ENCODE results near the gene SEPTIN8. TPM values are rescaled to one million over a fixed set of nuclear protein-coding genes. Genes with fewer than 3 reads are reported as not detected.

The SEPTIN8 gene
- total and polyA plus RNA-seq, 3 experiments from 2014 or later, result 2.8 to 38.1 (median 34.5) TPM

- Histone ChIP-seq H3K36me3 (ENCODE audit: insufficient read depth, low read length) (no peaks in the 10 kb centered on the region), H3K4me3 (ENCODE audit: low read length) (no peak overlapping the region), H3K27ac (ENCODE audit: low read depth, low read length) (no peak overlapping the region), H3K9me3 (ENCODE audit: low read length) (no peaks in the 10 kb centered on the region), H3K27me3 (ENCODE audit: insufficient read depth, low read length, poor library complexity, severe bottlenecking) (no peaks in the 10 kb centered on the region), H3K4me1 (ENCODE audit: insufficient read depth, low read length) (no peaks in the 10 kb centered on the region)
- no peaks in the 10 kb centered on the region for H3K27me3 Mint-ChIP-seq
- POLR2A ChIA-PET, result no interaction called here
- H3K9me3 Mint-ChIP-seq, result no peaks in the 10 kb centered on the region
- no peak overlapping the region for H3K4me3 Mint-ChIP-seq
- CTCF ChIA-PET, result interaction anchor here (1.5 to 1.8 kb wide), 2 partner anchors 9 to 19 kb away, joined by 4 to 5 read pairs; partner anchors contain the start of gene CCNI2
- peaks cover 0 to 2% (median 0%) of the 10 kb centered on the region in 3 donors for H3K4me1 Mint-ChIP-seq
- H3K27ac Mint-ChIP-seq, result peak overlapping the region in 3 of 8 donors; percentile 1 to 70 (median 44)
- H3K36me3 Mint-ChIP-seq, result peaks cover 0 to 17% (median 0%) of the 10 kb centered on the region in 3 donors
- DNase-seq, result peak in 1 of 5 donors; percentile 36
These were observed 10.3 kb downstream of the SEPTIN8 start for GRCh38 chr5:132766806-132767055.

DNA sequence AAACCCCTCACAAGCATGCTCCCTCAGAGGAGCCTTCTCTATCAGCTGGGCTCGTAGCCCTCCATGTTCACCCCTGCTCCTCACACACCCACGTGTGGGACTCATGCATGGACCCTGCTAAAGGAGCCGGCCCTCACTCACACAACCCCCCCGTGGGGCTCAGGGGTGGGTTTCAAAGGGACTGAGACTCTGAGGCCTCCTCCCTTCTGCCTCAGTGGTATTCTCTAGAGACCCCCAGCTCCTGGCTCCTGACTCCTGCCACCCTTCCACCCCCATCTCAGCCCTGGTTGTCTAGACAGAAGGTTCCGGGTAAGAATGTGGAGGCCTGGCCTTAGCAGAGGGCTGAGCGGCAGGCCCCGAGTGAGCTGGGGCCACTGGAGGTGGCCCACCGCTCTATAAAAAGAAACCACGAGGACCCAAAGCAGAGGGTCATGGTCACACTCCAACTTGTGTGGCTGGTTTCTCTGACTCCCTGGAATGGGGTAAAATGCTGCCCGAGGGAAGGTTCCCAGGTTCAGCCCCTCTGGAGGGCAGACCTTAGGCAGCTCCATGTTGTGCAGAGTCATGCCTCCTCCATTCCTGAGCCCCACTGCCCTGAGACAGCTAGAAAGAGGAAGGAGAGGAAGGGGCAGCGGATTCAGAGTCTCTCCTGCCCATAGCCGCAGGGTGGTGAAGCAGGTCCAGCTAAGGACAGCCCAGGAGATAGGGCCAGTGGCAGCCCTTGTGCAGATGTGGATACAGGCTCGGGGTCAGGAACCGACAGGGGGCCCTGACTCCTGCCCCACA, 10.8 kb downstream of the SEPTIN8 start:
- no peak overlapping the region for H3K27ac ChIP-seq (ENCODE audit: low read depth, low read length)
- Mint-ChIP-seq H3K9me3 (no peaks in the 10 kb centered on the region), H3K27me3 (peaks cover 0 to 2% of the 10 kb centered on the region in 2 donors), H3K36me3 (peaks cover 0 to 22% (median 0%) of the 10 kb centered on the region in 3 donors), H3K4me3 (no peak overlapping the region), H3K4me1 (peaks cover 0 to 2% (median 0%) of the 10 kb centered on the region in 3 donors), H3K27ac (peak overlapping the region in 3 of 8 donors; percentile 1 to 44 (median 24))
- no peak for DNase-seq
- ChIA-PET POLR2A (no interaction called here), CTCF (interaction anchor here (1.2 to 1.8 kb wide), 3 partner anchors 9 to 19 kb away, joined by 3 to 5 read pairs (median 4); partner anchors contain the start of gene CCNI2)
- H3K9me3 ChIP-seq (ENCODE audit: low read length), result no peaks in the 10 kb centered on the region
- H3K4me3 ChIP-seq (ENCODE audit: low read length), result no peak overlapping the region
- no peaks in the 10 kb centered on the region for H3K36me3 ChIP-seq (ENCODE audit: insufficient read depth, low read length)
- H3K27me3 ChIP-seq (ENCODE audit: insufficient read depth, low read length, poor library complexity, severe bottlenecking), result no peaks in the 10 kb centered on the region
- no peaks in the 10 kb centered on the region for H3K4me1 ChIP-seq (ENCODE audit: insufficient read depth, low read length)

DNA sequence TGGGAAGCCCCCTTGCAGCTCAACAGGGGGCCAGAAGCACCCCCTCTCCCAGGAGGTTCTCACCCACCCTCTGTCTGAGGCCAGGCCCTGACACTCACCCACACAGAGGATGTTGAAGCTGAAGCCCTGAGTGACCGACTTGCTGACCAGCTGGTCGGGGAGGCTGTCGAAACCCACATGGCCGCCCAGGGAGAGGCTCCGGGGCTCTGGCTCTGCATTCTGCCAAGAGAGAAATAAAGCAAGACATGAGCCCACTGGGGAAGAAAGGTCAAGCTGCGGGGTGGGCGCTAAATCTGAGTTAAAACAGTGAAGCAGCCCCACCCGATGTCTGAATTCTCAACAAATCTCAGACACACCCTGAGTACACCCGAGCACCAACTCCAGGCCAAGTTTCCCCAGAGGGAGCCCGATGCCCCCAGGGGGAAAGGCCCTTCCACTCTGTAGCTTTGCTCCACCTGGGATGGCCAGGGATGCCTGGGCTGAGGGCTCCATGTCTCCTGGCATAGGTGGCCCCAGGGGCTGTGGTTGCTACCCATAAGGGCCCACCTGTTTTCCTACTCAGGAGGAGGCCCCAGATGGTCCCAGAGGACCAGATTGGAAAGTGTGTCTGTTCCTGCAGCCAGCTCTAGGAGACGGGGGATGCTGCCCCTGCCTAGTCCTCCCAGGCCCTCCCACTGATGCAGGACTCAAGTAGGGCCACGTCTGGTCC, 11.6 kb downstream of the SEPTIN8 start:
- Histone ChIP-seq H3K4me1 (ENCODE audit: insufficient read depth, low read length) (no peaks in the 10 kb centered on the region), H3K27ac (ENCODE audit: low read depth, low read length) (no peak overlapping the region), H3K4me3 (ENCODE audit: low read length) (no peak overlapping the region), H3K9me3 (ENCODE audit: low read length) (no peaks in the 10 kb centered on the region), H3K27me3 (ENCODE audit: insufficient read depth, low read length, poor library complexity, severe bottlenecking) (no peaks in the 10 kb centered on the region), H3K36me3 (ENCODE audit: insufficient read depth, low read length) (no peaks in the 10 kb centered on the region)
- peak overlapping the region in 1 of 8 donors; percentile 57 for H3K27ac Mint-ChIP-seq
- CTCF ChIA-PET, result interaction anchor here (1.1 to 1.2 kb wide), 2 partner anchors 14 to 18 kb away, joined by 3 read pairs; partner anchors contain the start of gene CCNI2
- H3K4me1 Mint-ChIP-seq, result peaks cover 0 to 2% (median 0%) of the 10 kb centered on the region in 3 donors
- H3K4me3 Mint-ChIP-seq, result no peak overlapping the region
- no peaks in the 10 kb centered on the region for H3K9me3 Mint-ChIP-seq
- peaks cover 0 to 2% of the 10 kb centered on the region in 2 donors for H3K27me3 Mint-ChIP-seq
- POLR2A ChIA-PET, result no interaction called here
- peak in 1 of 5 donors; percentile 39 for DNase-seq
- peaks cover 0 to 28% (median 0%) of the 10 kb centered on the region in 3 donors for H3K36me3 Mint-ChIP-seq

DNA sequence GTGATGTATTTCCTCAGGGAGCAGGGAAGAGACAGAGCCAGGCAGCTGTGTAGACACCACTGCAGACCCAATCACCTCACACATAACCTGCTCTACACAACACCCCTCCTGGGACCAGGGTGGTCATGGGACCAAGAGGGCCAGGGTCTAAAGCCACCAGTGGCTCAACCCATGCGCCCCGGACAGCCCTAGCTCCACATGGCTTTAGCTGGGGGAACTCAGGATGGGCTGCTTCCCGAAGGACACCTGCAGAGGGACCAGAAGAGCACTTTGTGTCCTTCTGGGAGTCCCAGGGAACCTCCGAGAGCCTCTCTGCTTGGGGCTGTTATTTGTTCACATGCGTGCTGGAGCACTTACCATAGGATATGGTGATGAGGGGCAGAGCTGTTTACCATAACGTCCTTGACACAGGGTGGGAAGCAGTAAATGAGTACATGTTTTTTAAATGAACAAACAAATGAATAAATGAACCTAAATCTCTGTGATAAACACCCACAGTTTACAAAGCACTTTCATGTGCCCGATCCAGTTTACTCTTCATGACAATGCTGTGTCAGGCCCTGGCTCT, 12.3 kb downstream of the SEPTIN8 start:
- Mint-ChIP-seq H3K9me3 (no peaks in the 10 kb centered on the region), H3K27ac (peak overlapping the region in 1 of 8 donors; percentile 74), H3K4me1 (peaks cover 0 to 2% (median 0%) of the 10 kb centered on the region in 3 donors), H3K36me3 (peaks cover 0 to 33% (median 0%) of the 10 kb centered on the region in 3 donors), H3K4me3 (no peak overlapping the region), H3K27me3 (peaks cover 0 to 2% of the 10 kb centered on the region in 2 donors)
- Histone ChIP-seq H3K4me3 (ENCODE audit: low read length) (no peak overlapping the region), H3K36me3 (ENCODE audit: insufficient read depth, low read length) (no peaks in the 10 kb centered on the region), H3K27ac (ENCODE audit: low read depth, low read length) (no peak overlapping the region), H3K27me3 (ENCODE audit: insufficient read depth, low read length, poor library complexity, severe bottlenecking) (no peaks in the 10 kb centered on the region), H3K9me3 (ENCODE audit: low read length) (no peaks in the 10 kb centered on the region), H3K4me1 (ENCODE audit: insufficient read depth, low read length) (no peaks in the 10 kb centered on the region)
- ChIA-PET CTCF (interaction anchor here (1.1 to 1.2 kb wide), 2 partner anchors 15 to 18 kb away, joined by 3 read pairs; partner anchors contain the start of gene CCNI2), POLR2A (interaction anchor here (1.2 kb wide), 1 partner anchor 10 kb away, joined by 4 read pairs; no protein-coding TSS in a partner anchor)
- DNase-seq, result no peak

- no peak overlapping the region for H3K27ac ChIP-seq (ENCODE audit: low read depth, low read length)
- Mint-ChIP-seq H3K27me3 (peaks cover 0 to 2% of the 10 kb centered on the region in 2 donors), H3K27ac (no peak overlapping the region), H3K36me3 (peaks cover 0 to 34% (median under 1%) of the 10 kb centered on the region in 3 donors), H3K4me1 (peaks cover 0 to 2% (median 0%) of the 10 kb centered on the region in 3 donors), H3K9me3 (no peaks in the 10 kb centered on the region), H3K4me3 (no peak overlapping the region)
- peak in 1 of 5 donors; percentile 41 for DNase-seq
- no peaks in the 10 kb centered on the region for H3K36me3 ChIP-seq (ENCODE audit: insufficient read depth, low read length)
- no peaks in the 10 kb centered on the region for H3K9me3 ChIP-seq (ENCODE audit: low read length)
- H3K27me3 ChIP-seq (ENCODE audit: insufficient read depth, low read length, poor library complexity, severe bottlenecking), result no peaks in the 10 kb centered on the region
- H3K4me3 ChIP-seq (ENCODE audit: low read length), result no peak overlapping the region
- CTCF ChIA-PET, result no interaction called here
- no peaks in the 10 kb centered on the region for H3K4me1 ChIP-seq (ENCODE audit: insufficient read depth, low read length)
- POLR2A ChIA-PET, result interaction anchor here (1.2 kb wide), 1 partner anchor 9 kb away, joined by 4 read pairs; no protein-coding TSS in a partner anchor
These were observed 13.0 kb downstream of the SEPTIN8 start for GRCh38 chr5:132764051-132764450.

DNA sequence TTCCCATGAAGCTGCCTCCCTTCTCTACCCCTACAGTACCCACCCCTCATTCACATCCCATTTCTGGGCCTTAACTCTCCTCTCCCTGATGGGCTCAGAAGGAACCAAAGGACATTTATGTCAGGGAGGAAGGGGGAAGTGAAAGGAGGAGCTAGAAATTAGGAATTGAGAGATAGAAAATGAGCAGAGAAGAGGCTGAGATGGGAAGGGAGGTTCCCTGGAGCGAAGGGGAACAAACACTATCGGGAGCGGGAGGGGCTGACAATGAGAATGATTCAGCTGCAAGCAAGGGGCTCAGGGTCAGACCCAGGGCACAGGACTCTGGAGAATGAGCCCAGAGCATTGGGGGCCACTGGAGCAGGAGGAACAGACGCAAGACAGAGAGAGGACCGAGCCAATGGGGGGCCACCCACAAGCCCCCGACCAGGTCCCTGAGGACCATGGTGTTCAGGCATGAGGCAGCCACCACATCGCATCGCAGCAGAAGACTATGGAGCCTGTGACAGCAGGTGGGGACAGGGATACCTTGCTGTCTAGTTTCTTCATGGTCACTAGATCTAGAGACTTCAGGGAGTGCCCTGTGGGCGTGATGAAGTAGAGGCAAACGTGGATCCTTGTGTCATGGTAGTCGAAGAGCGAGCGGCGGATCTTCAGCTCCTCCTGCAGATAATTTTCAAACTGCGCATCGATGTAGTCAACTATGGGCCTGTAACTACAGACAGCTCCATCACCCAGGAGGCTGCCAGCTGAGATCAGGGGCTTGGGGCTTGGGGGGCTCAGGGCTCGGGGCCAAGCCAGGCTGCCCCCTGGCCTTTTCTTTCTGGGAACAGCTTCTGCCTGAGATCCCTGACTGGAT, 13.6 kb downstream of the SEPTIN8 start:
- DNase-seq, result peak in 1 of 5 donors; percentile 27
- Mint-ChIP-seq H3K36me3 (peaks cover 0 to 40% (median 2%) of the 10 kb centered on the region in 3 donors), H3K4me3 (no peak overlapping the region), H3K27me3 (peaks cover 0 to 2% of the 10 kb centered on the region in 2 donors), H3K27ac (peak overlapping the region in 1 of 8 donors; percentile 23), H3K4me1 (peaks cover 0 to 2% (median 0%) of the 10 kb centered on the region in 3 donors), H3K9me3 (no peaks in the 10 kb centered on the region)
- CTCF ChIA-PET, result no interaction called here
- POLR2A ChIA-PET, result interaction anchor here (1.2 kb wide), 1 partner anchor 9 kb away, joined by 4 read pairs; no protein-coding TSS in a partner anchor
- no peaks in the 10 kb centered on the region for H3K27me3 ChIP-seq (ENCODE audit: insufficient read depth, low read length, poor library complexity, severe bottlenecking)
- no peaks in the 10 kb centered on the region for H3K36me3 ChIP-seq (ENCODE audit: insufficient read depth, low read length)
- no peaks in the 10 kb centered on the region for H3K4me1 ChIP-seq (ENCODE audit: insufficient read depth, low read length)
- no peak overlapping the region for H3K27ac ChIP-seq (ENCODE audit: low read depth, low read length)
- H3K9me3 ChIP-seq (ENCODE audit: low read length), result no peaks in the 10 kb centered on the region
- H3K4me3 ChIP-seq (ENCODE audit: low read length), result no peak overlapping the region

- H3K36me3 Mint-ChIP-seq, result peaks cover 0 to 45% (median 2%) of the 10 kb centered on the region in 3 donors
- H3K27ac Mint-ChIP-seq, result peak overlapping the region in 1 of 8 donors; percentile 67
- no peaks in the 10 kb centered on the region for H3K9me3 Mint-ChIP-seq
- ChIA-PET POLR2A (no interaction called here), CTCF (no interaction called here)
- Histone ChIP-seq H3K36me3 (ENCODE audit: insufficient read depth, low read length) (no peaks in the 10 kb centered on the region), H3K9me3 (ENCODE audit: low read length) (no peaks in the 10 kb centered on the region), H3K27ac (ENCODE audit: low read depth, low read length) (no peak overlapping the region), H3K4me1 (ENCODE audit: insufficient read depth, low read length) (no peaks in the 10 kb centered on the region), H3K4me3 (ENCODE audit: low read length) (no peak overlapping the region), H3K27me3 (ENCODE audit: insufficient read depth, low read length, poor library complexity, severe bottlenecking) (no peaks in the 10 kb centered on the region)
- peaks cover 0 to 2% (median 0%) of the 10 kb centered on the region in 3 donors for H3K4me1 Mint-ChIP-seq
- DNase-seq, result peak in 1 of 5 donors; percentile 19
- H3K4me3 Mint-ChIP-seq, result no peak overlapping the region
- H3K27me3 Mint-ChIP-seq, result peaks cover 0 to 2% of the 10 kb centered on the region in 2 donors
These were observed 14.6 kb downstream of the SEPTIN8 start for GRCh38 chr5:132762246-132763000.
